Epithelial cell of prostate (primary cell): ENCODE results near the gene FCGBP.
"Not testable (repeated sequence)": the region's sequence is repeated elsewhere in the genome, so short reads cannot be mapped to it uniquely, and the experiment has no call there.

ENCODE experiments used
- DNase-seq: peaks from one replicate; pipeline ENCODE4 v3.0.0-alpha.2; 2011; ENCODE audit warnings: low read depth, low spot score
- H3K27ac ChIP-seq: fragments of 450-650 bp; 2 replicates; pipeline ENCODE4 v1.5.1; 2017; ENCODE audit warnings: mild to moderate bottlenecking

FCGBP gene

GRCh38 chr19:39893366-39894235, 40.8 kb downstream of the FCGBP start:
- H3K27ac ChIP-seq, DNase-seq: not testable (repeated sequence)

GRCh38 chr19:39892506-39892902, 41.9 kb downstream of the FCGBP start:
- not testable (repeated sequence) for DNase-seq, H3K27ac ChIP-seq

DNA sequence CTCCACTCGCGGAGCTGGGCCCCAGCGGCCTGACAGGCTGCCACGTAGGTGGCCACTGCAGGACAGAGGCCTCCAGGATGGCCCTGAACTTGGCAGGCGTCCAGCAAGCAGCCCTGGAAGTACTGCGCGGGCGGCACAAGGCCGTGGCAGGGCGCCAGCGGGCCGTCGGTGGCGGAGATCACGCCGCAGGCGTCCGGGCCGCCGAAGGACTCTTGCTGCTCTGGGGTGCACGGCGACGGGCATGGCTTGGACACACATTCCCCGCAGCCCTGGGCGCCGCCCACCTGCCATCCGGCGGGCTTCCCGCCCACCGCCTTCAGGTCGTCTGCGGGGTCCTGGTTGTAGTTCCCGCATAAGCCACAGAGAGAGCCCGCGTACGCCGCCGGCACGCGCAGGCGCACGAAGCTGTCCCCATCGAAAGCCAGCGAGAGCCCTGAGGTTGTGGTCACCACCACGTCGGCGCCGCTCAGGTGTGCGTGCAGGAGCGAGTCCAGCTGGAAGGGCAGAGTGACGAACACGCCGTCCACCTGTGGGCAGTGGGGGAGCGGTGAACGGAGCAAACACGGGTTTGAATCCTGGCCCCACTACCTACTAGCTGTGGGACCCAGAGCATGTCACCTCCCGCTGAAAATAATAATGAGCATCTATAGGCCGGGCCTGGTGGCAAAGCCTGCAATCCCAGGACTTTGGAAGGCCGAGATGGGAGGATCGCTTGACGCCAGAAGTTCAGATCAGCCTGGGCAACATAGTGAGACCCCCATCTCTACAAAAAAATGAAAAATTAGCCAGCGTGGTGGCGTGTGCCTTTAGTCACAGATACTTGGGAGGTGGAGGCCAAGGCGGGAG, 42.6 kb downstream of the FCGBP start:
- DNase-seq, H3K27ac ChIP-seq: not testable (repeated sequence)

- no peak for DNase-seq
- no peak overlapping the region for H3K27ac ChIP-seq
Observed at GRCh38 chr19:39890755-39891551, 43.5 kb downstream of the FCGBP start.

DNA sequence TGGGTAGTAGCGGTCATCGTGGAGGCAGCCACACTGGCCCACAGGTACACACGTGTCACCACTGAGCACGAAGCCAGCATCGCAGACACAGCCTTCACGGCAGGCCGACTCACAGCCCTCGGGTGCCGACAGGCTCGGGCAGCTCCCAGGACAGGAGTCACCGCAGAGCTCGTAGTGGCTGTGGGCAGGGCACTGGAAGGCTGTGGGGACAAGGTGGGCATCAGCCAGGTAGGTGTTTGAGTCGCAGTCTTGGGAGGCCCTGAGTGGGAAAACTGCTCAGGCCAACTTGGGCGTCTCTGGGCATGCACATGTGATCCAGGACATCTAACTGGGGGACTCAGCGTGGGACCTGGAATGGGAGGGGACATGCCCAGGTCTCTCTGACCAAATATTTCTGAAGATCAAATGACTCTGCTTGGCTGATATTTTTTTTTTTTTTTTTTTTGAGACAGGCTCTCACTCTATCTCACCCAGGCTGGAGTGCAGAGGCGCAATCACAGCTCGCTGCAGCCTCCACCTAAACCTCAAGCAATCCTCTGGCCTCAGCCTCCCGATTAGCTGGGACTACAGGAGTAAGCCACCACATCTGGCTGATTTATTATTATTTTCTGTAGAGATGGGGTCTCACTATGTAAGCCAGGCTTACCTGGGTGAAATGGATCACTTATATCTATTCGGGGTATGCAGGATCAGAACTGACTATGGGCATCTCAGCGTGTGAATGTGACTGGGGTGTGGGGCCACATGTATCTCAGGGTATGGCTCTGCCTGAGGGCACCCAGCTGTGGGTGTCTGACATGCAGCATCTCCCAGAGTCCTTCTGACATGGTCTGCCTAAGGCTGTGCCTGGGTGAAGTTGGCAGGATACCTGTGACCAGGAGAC, 44.3 kb downstream of the FCGBP start:
- DNase-seq, H3K27ac ChIP-seq: not testable (repeated sequence)

DNA sequence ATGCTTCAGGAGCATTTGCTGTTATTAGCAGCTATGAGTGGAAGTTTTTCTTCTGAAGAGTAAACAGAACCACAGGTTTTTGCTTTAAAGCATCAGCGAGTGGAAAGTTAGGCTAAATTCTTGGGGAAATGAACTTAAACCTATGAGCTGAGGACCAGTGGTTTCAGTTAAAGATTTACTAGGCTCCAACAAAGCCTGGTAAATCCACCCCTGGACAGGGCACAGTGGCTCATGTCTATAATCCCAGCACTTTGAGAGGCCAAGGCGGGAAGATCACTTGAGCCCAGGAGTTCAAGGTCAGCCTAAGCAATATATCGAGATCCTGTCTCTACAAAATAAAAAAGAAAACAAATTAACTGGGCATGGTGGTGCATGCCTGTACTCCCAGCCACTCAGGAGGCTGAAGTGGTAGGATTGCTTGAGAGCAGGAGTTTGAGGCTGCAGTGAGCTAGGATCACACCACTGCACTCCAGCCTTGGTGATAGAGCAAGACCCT, 46.9 kb downstream of the FCGBP start:
- DNase-seq, H3K27ac ChIP-seq: not testable (repeated sequence)

- not testable (repeated sequence) for H3K27ac ChIP-seq, DNase-seq
Observed at GRCh38 chr19:39885821-39886554, 48.4 kb downstream of the FCGBP start.

GRCh38 chr19:39884721-39885120, 49.7 kb downstream of the FCGBP start:
- not testable (repeated sequence) for DNase-seq, H3K27ac ChIP-seq
